ENCODE measurements around the gene FBXO21.

- TF ChIP-seq CTCF (IDR thresholded peaks at IDR 0.05; ENCODE audit: low read length) (no peak), EZH2 (optimal IDR thresholded peaks at IDR 0.05; ENCODE audit: low read depth, low read length) (no peak), EZH2phosphoT487 (IDR thresholded peaks at IDR 0.05; ENCODE audit: low read length) (no peak)
These were observed 44.6 kb downstream of the FBXO21 start for GRCh38 chr12:117145597-117146154.

Measured in MM.1S (cell line).